ENCODE results near the gene HSD17B8.

- TF ChIP-seq POLR2A (IDR thresholded peaks at IDR 0.05), result no peak
- no peak for TF ChIP-seq CTCF (IDR thresholded peaks at IDR 0.05)
Measured at GRCh38 chr6:33156964-33157363, 47.5 kb upstream of the HSD17B8 start.
